Sigmoid colon (tissue), 4 donors: ENCODE measurements around the gene UNC79.

Experiments used
- CTCF ChIP-seq, 4 experiments: fragments of 450-650 bp in 3 of 4; fragments of 200-600 bp in 1 of 4; IDR thresholded peaks; one replicate each; pipeline ENCODE4 v1.5.1; 2016 to 2019; ENCODE audit warnings: antibody characterized with exemption in 4 of 4, mild to moderate bottlenecking in 3 of 4, moderate library complexity in 2 of 4
- POLR2AphosphoS5 ChIP-seq, 4 donors: sonication (generic); formaldehyde crosslinking; IDR thresholded peaks; one replicate each; pipeline ENCODE4 v1.6.1; 2017; ENCODE audit warnings: antibody characterized with exemption in 4 of 4

GRCh38 chr14:93587330-93587729 lies 156.6 kb downstream of the UNC79 start:
- no peak for TF ChIP-seq CTCF (IDR thresholded peaks at IDR 0.05)
- TF ChIP-seq POLR2AphosphoS5 (IDR thresholded peaks at IDR 0.05), result no peak
